Measurements from ENCODE around the gene CSRP1.
A peak's percentile ranks its signal among the peaks of the same experiment; 100 is the strongest.

CSRP1 gene

GRCh38 chr1:201455098-201455497 lies 51.8 kb downstream of the CSRP1 start:
- Histone ChIP-seq H3K9me3 (ENCODE audit: control insufficient read depth, low read length) (no peaks in the 10 kb centered on the region), H3K36me3 (ENCODE audit: control insufficient read depth, insufficient read depth, low read length) (no peaks in the 10 kb centered on the region), H3K4me1 (ENCODE audit: control insufficient read depth, insufficient read depth, low read length) (peaks cover 22% of the 10 kb centered on the region), H3K27ac (ENCODE audit: insufficient read depth, low read depth, low read length, poor library complexity, severe bottlenecking) (no peak overlapping the region), H3K4me3 (ENCODE audit: insufficient read depth, low read depth, low read length) (no peak overlapping the region), H3K27me3 (ENCODE audit: control insufficient read depth, insufficient read depth, low read length, poor library complexity, severe bottlenecking) (no peaks in the 10 kb centered on the region)
- WGBS, 2 experiments: 78 to 82% methylated on average over 6 of the region's 6 CpGs

GRCh38 chr1:201454608-201455007 lies 52.3 kb downstream of the CSRP1 start:
- no peaks in the 10 kb centered on the region for H3K9me3 ChIP-seq (ENCODE audit: control insufficient read depth, low read length)
- H3K27ac ChIP-seq (ENCODE audit: insufficient read depth, low read depth, low read length, poor library complexity, severe bottlenecking): no peak overlapping the region
- peaks cover 22% of the 10 kb centered on the region for H3K4me1 ChIP-seq (ENCODE audit: control insufficient read depth, insufficient read depth, low read length)
- H3K36me3 ChIP-seq (ENCODE audit: control insufficient read depth, insufficient read depth, low read length): no peaks in the 10 kb centered on the region
- no peaks in the 10 kb centered on the region for H3K27me3 ChIP-seq (ENCODE audit: control insufficient read depth, insufficient read depth, low read length, poor library complexity, severe bottlenecking)
- 80 to 90% methylated on average over 4 of the region's 4 CpGs for WGBS, 2 experiments
- no peak overlapping the region for H3K4me3 ChIP-seq (ENCODE audit: insufficient read depth, low read depth, low read length)

- 69 to 81% methylated on average over 4 of the region's 4 CpGs for WGBS, 2 experiments
- no peaks in the 10 kb centered on the region for H3K9me3 ChIP-seq (ENCODE audit: control insufficient read depth, low read length)
- no peaks in the 10 kb centered on the region for H3K27me3 ChIP-seq (ENCODE audit: control insufficient read depth, insufficient read depth, low read length, poor library complexity, severe bottlenecking)
- H3K36me3 ChIP-seq (ENCODE audit: control insufficient read depth, insufficient read depth, low read length): no peaks in the 10 kb centered on the region
- no peak overlapping the region for H3K4me3 ChIP-seq (ENCODE audit: insufficient read depth, low read depth, low read length)
- peaks cover 34% of the 10 kb centered on the region for H3K4me1 ChIP-seq (ENCODE audit: control insufficient read depth, insufficient read depth, low read length)
- H3K27ac ChIP-seq (ENCODE audit: insufficient read depth, low read depth, low read length, poor library complexity, severe bottlenecking): no peak overlapping the region
Measured at GRCh38 chr1:201452866-201453265, 54.1 kb downstream of the CSRP1 start.

- 37 to 42% methylated on average over 12 of the region's 12 CpGs for whole genome bisulfite sequencing, 2 experiments
- H3K27ac ChIP-seq (ENCODE audit: insufficient read depth, low read depth, low read length, poor library complexity, severe bottlenecking): no peak overlapping the region
- peaks cover 20% of the 10 kb centered on the region for H3K4me1 ChIP-seq (ENCODE audit: control insufficient read depth, insufficient read depth, low read length)
- H3K4me3 ChIP-seq (ENCODE audit: insufficient read depth, low read depth, low read length): no peak overlapping the region
- H3K36me3 ChIP-seq (ENCODE audit: control insufficient read depth, insufficient read depth, low read length): no peaks in the 10 kb centered on the region
- no peaks in the 10 kb centered on the region for H3K9me3 ChIP-seq (ENCODE audit: control insufficient read depth, low read length)
- H3K27me3 ChIP-seq (ENCODE audit: control insufficient read depth, insufficient read depth, low read length, poor library complexity, severe bottlenecking): no peaks in the 10 kb centered on the region
Measured at GRCh38 chr1:201450721-201451291, 56.1 kb downstream of the CSRP1 start.

- Histone ChIP-seq H3K4me1 (ENCODE audit: control insufficient read depth, insufficient read depth, low read length) (peaks cover 20% of the 10 kb centered on the region), H3K36me3 (ENCODE audit: control insufficient read depth, insufficient read depth, low read length) (no peaks in the 10 kb centered on the region), H3K27me3 (ENCODE audit: control insufficient read depth, insufficient read depth, low read length, poor library complexity, severe bottlenecking) (no peaks in the 10 kb centered on the region), H3K4me3 (ENCODE audit: insufficient read depth, low read depth, low read length) (no peak overlapping the region), H3K27ac (ENCODE audit: insufficient read depth, low read depth, low read length, poor library complexity, severe bottlenecking) (no peak overlapping the region), H3K9me3 (ENCODE audit: control insufficient read depth, low read length) (no peaks in the 10 kb centered on the region)
- WGBS, 2 experiments: 42 to 55% methylated on average over 5 of the region's 5 CpGs
Measured at GRCh38 chr1:201448990-201449389, 57.9 kb downstream of the CSRP1 start.

- 25 to 26% methylated on average over 20 of the region's 20 CpGs for WGBS, 2 experiments
- Histone ChIP-seq H3K27ac (ENCODE audit: insufficient read depth, low read depth, low read length, poor library complexity, severe bottlenecking) (peak overlapping the region; percentile 31), H3K4me1 (ENCODE audit: control insufficient read depth, insufficient read depth, low read length) (peaks cover 20% of the 10 kb centered on the region), H3K36me3 (ENCODE audit: control insufficient read depth, insufficient read depth, low read length) (no peaks in the 10 kb centered on the region), H3K9me3 (ENCODE audit: control insufficient read depth, low read length) (no peaks in the 10 kb centered on the region), H3K4me3 (ENCODE audit: insufficient read depth, low read depth, low read length) (no peak overlapping the region), H3K27me3 (ENCODE audit: control insufficient read depth, insufficient read depth, low read length, poor library complexity, severe bottlenecking) (no peaks in the 10 kb centered on the region)
Measured at GRCh38 chr1:201447903-201448871, 58.7 kb downstream of the CSRP1 start.

- Histone ChIP-seq H3K36me3 (ENCODE audit: control insufficient read depth, insufficient read depth, low read length) (no peaks in the 10 kb centered on the region), H3K27ac (ENCODE audit: insufficient read depth, low read depth, low read length, poor library complexity, severe bottlenecking) (no peak overlapping the region), H3K27me3 (ENCODE audit: control insufficient read depth, insufficient read depth, low read length, poor library complexity, severe bottlenecking) (no peaks in the 10 kb centered on the region), H3K4me1 (ENCODE audit: control insufficient read depth, insufficient read depth, low read length) (peaks cover 12% of the 10 kb centered on the region), H3K4me3 (ENCODE audit: insufficient read depth, low read depth, low read length) (no peak overlapping the region), H3K9me3 (ENCODE audit: control insufficient read depth, low read length) (no peaks in the 10 kb centered on the region)
- 92 to 94% methylated on average over 6 of the region's 6 CpGs for WGBS, 2 experiments
Measured at GRCh38 chr1:201445310-201445709, 61.6 kb downstream of the CSRP1 start.

GRCh38 chr1:201444792-201445191 lies 62.1 kb downstream of the CSRP1 start:
- H3K27me3 ChIP-seq (ENCODE audit: control insufficient read depth, insufficient read depth, low read length, poor library complexity, severe bottlenecking): no peaks in the 10 kb centered on the region
- H3K27ac ChIP-seq (ENCODE audit: insufficient read depth, low read depth, low read length, poor library complexity, severe bottlenecking): no peak overlapping the region
- H3K4me3 ChIP-seq (ENCODE audit: insufficient read depth, low read depth, low read length): no peak overlapping the region
- WGBS, 2 experiments: 71 to 77% methylated on average over 4 of the region's 4 CpGs
- no peaks in the 10 kb centered on the region for H3K9me3 ChIP-seq (ENCODE audit: control insufficient read depth, low read length)
- H3K4me1 ChIP-seq (ENCODE audit: control insufficient read depth, insufficient read depth, low read length): peaks cover 12% of the 10 kb centered on the region
- no peaks in the 10 kb centered on the region for H3K36me3 ChIP-seq (ENCODE audit: control insufficient read depth, insufficient read depth, low read length)

- 93 to 95% methylated on average over 7 of the region's 7 CpGs for WGBS, 2 experiments
- H3K4me3 ChIP-seq (ENCODE audit: insufficient read depth, low read depth, low read length): no peak overlapping the region
Measured at GRCh38 chr1:201443747-201444146, 63.2 kb downstream of the CSRP1 start.

GRCh38 chr1:201436969-201437368 lies 70.0 kb downstream of the CSRP1 start:
- H3K4me1 ChIP-seq (ENCODE audit: control insufficient read depth, insufficient read depth, low read length): no peaks in the 10 kb centered on the region
- H3K9me3 ChIP-seq (ENCODE audit: control insufficient read depth, low read length): no peaks in the 10 kb centered on the region
- H3K27ac ChIP-seq (ENCODE audit: insufficient read depth, low read depth, low read length, poor library complexity, severe bottlenecking): no peak overlapping the region
- H3K27me3 ChIP-seq (ENCODE audit: control insufficient read depth, insufficient read depth, low read length, poor library complexity, severe bottlenecking): no peaks in the 10 kb centered on the region
- H3K4me3 ChIP-seq (ENCODE audit: insufficient read depth, low read depth, low read length): no peak overlapping the region
- H3K36me3 ChIP-seq (ENCODE audit: control insufficient read depth, insufficient read depth, low read length): no peaks in the 10 kb centered on the region
- 89 to 91% methylated on average over 3 of the region's 3 CpGs for WGBS, 2 experiments

More at GRCh38 chr1:201443747-201444146, 63.2 kb downstream of the CSRP1 start:
- H3K27me3 ChIP-seq (ENCODE audit: control insufficient read depth, insufficient read depth, low read length, poor library complexity, severe bottlenecking): no peaks in the 10 kb centered on the region
- no peak overlapping the region for H3K27ac ChIP-seq (ENCODE audit: insufficient read depth, low read depth, low read length, poor library complexity, severe bottlenecking)
- no peaks in the 10 kb centered on the region for H3K36me3 ChIP-seq (ENCODE audit: control insufficient read depth, insufficient read depth, low read length)
- H3K9me3 ChIP-seq (ENCODE audit: control insufficient read depth, low read length): no peaks in the 10 kb centered on the region
- peaks cover 6% of the 10 kb centered on the region for H3K4me1 ChIP-seq (ENCODE audit: control insufficient read depth, insufficient read depth, low read length)

All from ectodermal cell (in vitro differentiated cells).